ENCODE data around the gene LRRN4.

LRRN4 gene

GRCh38 chr20:6030453-6031080 lies 23.3 kb downstream of the LRRN4 start:
- no peak for DNase-seq (ENCODE audit: low read depth)

GRCh38 chr20:6029538-6029937 lies 24.3 kb downstream of the LRRN4 start:
- no peak for DNase-seq (ENCODE audit: low read depth)

- no peak for DNase-seq (ENCODE audit: low read depth)
These were observed 25.0 kb downstream of the LRRN4 start for GRCh38 chr20:6028818-6029217.

- no peak for DNase-seq (ENCODE audit: low read depth)
These were observed 27.8 kb downstream of the LRRN4 start for GRCh38 chr20:6026051-6026450.

- DNase-seq (ENCODE audit: low read depth) = no peak
These were observed 29.1 kb downstream of the LRRN4 start for GRCh38 chr20:6024768-6025167.

- no peak for DNase-seq (ENCODE audit: low read depth)
These were observed 36.0 kb downstream of the LRRN4 start for GRCh38 chr20:6017880-6018279.

GRCh38 chr20:6017467-6017866 lies 36.4 kb downstream of the LRRN4 start:
- no peak for DNase-seq (ENCODE audit: low read depth)

GRCh38 chr20:6014957-6015356 lies 38.9 kb downstream of the LRRN4 start:
- no peak for DNase-seq (ENCODE audit: low read depth)

GRCh38 chr20:6014017-6014416 lies 39.8 kb downstream of the LRRN4 start:
- no peak for DNase-seq (ENCODE audit: low read depth)

GRCh38 chr20:6012179-6012578 lies 41.7 kb downstream of the LRRN4 start:
- no peak for DNase-seq (ENCODE audit: low read depth)

GRCh38 chr20:6008254-6008653 lies 45.6 kb downstream of the LRRN4 start:
- DNase-seq (ENCODE audit: low read depth) = no peak

- no peak for DNase-seq (ENCODE audit: low read depth)
These were observed 46.2 kb downstream of the LRRN4 start for GRCh38 chr20:6007529-6008103.

GRCh38 chr20:6007094-6007528 lies 46.7 kb downstream of the LRRN4 start:
- no peak for DNase-seq (ENCODE audit: low read depth)

GRCh38 chr20:6006603-6006949 lies 47.3 kb downstream of the LRRN4 start:
- no peak for DNase-seq (ENCODE audit: low read depth)

GRCh38 chr20:6000871-6001270 lies 53.0 kb downstream of the LRRN4 start:
- no peak for DNase-seq (ENCODE audit: low read depth)

GRCh38 chr20:5999783-6000182 lies 54.1 kb downstream of the LRRN4 start:
- no peak for DNase-seq (ENCODE audit: low read depth)

- DNase-seq (ENCODE audit: low read depth) = peak; percentile 4
These were observed 57.1 kb downstream of the LRRN4 start for GRCh38 chr20:5996765-5997164.

- DNase-seq (ENCODE audit: low read depth) = no peak
These were observed 62.0 kb downstream of the LRRN4 start for GRCh38 chr20:5991623-5992441.

- DNase-seq (ENCODE audit: low read depth) = no peak
These were observed 62.9 kb downstream of the LRRN4 start for GRCh38 chr20:5990946-5991345.

All from T-helper 22 cell (primary cell).